ENCODE data around the gene EBPL.
"Not testable (repeated sequence)": the region's sequence is repeated elsewhere in the genome, so short reads cannot be mapped to it uniquely, and the experiment has no call there.

EBPL gene

GRCh38 chr13:49690995-49691784 is at the start of gene EBPL:
Gene EBPL, minus strand, starts transcription at chr13:49691486. Its CDS starts 62 bp downstream, at chr13:49691424.
- Histone ChIP-seq H3K27me3 (ENCODE audit: control insufficient read depth, insufficient read depth, low read length) (no peaks in the 10 kb centered on the region), H3K4me3 (ENCODE audit: low read length) (peak within 1 kb of the TSS; percentile 44), H3K9me3 (ENCODE audit: control insufficient read depth, low read length) (no peaks in the 10 kb centered on the region), H3K4me1 (ENCODE audit: control insufficient read depth, insufficient read depth, low read length) (peaks cover 5% of the 10 kb centered on the region), H3K9ac (ENCODE audit: low read length) (peak within 1 kb of the TSS; percentile 73), H3K36me3 (ENCODE audit: control insufficient read depth, insufficient read depth, low read length) (no peaks in the 10 kb centered on the region)

GRCh38 chr13:49740870-49741269 is 49.6 kb upstream of the EBPL start:
- Histone ChIP-seq H3K36me3 (ENCODE audit: control insufficient read depth, insufficient read depth, low read length) (no peaks in the 10 kb centered on the region), H3K4me1 (ENCODE audit: control insufficient read depth, insufficient read depth, low read length) (peaks cover 7% of the 10 kb centered on the region), H3K9ac (ENCODE audit: low read length) (no peak overlapping the region), H3K9me3 (ENCODE audit: control insufficient read depth, low read length) (no peaks in the 10 kb centered on the region), H3K27me3 (ENCODE audit: control insufficient read depth, insufficient read depth, low read length) (no peaks in the 10 kb centered on the region), H3K4me3 (ENCODE audit: low read length) (no peak overlapping the region)

- no peaks in the 10 kb centered on the region for H3K27me3 ChIP-seq (ENCODE audit: control insufficient read depth, insufficient read depth, low read length)
- H3K4me1 ChIP-seq (ENCODE audit: control insufficient read depth, insufficient read depth, low read length): peaks cover 7% of the 10 kb centered on the region
- no peak overlapping the region for H3K9ac ChIP-seq (ENCODE audit: low read length)
- H3K36me3 ChIP-seq (ENCODE audit: control insufficient read depth, insufficient read depth, low read length): no peaks in the 10 kb centered on the region
- no peaks in the 10 kb centered on the region for H3K9me3 ChIP-seq (ENCODE audit: control insufficient read depth, low read length)
- no peak overlapping the region for H3K4me3 ChIP-seq (ENCODE audit: low read length)
Observed at GRCh38 chr13:49739498-49740187, 48.4 kb upstream of the EBPL start.

- H3K4me3 ChIP-seq (ENCODE audit: low read length): no peak overlapping the region
- H3K9me3 ChIP-seq (ENCODE audit: control insufficient read depth, low read length): no peaks in the 10 kb centered on the region
- no peak overlapping the region for H3K9ac ChIP-seq (ENCODE audit: low read length)
- no peaks in the 10 kb centered on the region for H3K36me3 ChIP-seq (ENCODE audit: control insufficient read depth, insufficient read depth, low read length)
- H3K27me3 ChIP-seq (ENCODE audit: control insufficient read depth, insufficient read depth, low read length): no peaks in the 10 kb centered on the region
- H3K4me1 ChIP-seq (ENCODE audit: control insufficient read depth, insufficient read depth, low read length): no peaks in the 10 kb centered on the region
Observed at GRCh38 chr13:49733181-49733951, 42.1 kb upstream of the EBPL start.

- Histone ChIP-seq H3K9me3 (ENCODE audit: control insufficient read depth, low read length) (no peaks in the 10 kb centered on the region), H3K27me3 (ENCODE audit: control insufficient read depth, insufficient read depth, low read length) (no peaks in the 10 kb centered on the region), H3K4me1 (ENCODE audit: control insufficient read depth, insufficient read depth, low read length) (no peaks in the 10 kb centered on the region), H3K9ac (ENCODE audit: low read length) (no peak overlapping the region), H3K4me3 (ENCODE audit: low read length) (no peak overlapping the region), H3K36me3 (ENCODE audit: control insufficient read depth, insufficient read depth, low read length) (no peaks in the 10 kb centered on the region)
Observed at GRCh38 chr13:49731766-49732165, 40.5 kb upstream of the EBPL start.

- no peaks in the 10 kb centered on the region for H3K36me3 ChIP-seq (ENCODE audit: control insufficient read depth, insufficient read depth, low read length)
- H3K4me3 ChIP-seq (ENCODE audit: low read length): no peak overlapping the region
- H3K9ac ChIP-seq (ENCODE audit: low read length): no peak overlapping the region
Observed at GRCh38 chr13:49716615-49717014, 25.3 kb upstream of the EBPL start.

GRCh38 chr13:49714757-49715156 is 23.5 kb upstream of the EBPL start:
- Histone ChIP-seq H3K27me3 (ENCODE audit: control insufficient read depth, insufficient read depth, low read length) (no peaks in the 10 kb centered on the region), H3K4me3 (ENCODE audit: low read length) (no peak overlapping the region), H3K4me1 (ENCODE audit: control insufficient read depth, insufficient read depth, low read length) (no peaks in the 10 kb centered on the region), H3K9me3 (ENCODE audit: control insufficient read depth, low read length) (no peaks in the 10 kb centered on the region), H3K9ac (ENCODE audit: low read length) (no peak overlapping the region), H3K36me3 (ENCODE audit: control insufficient read depth, insufficient read depth, low read length) (no peaks in the 10 kb centered on the region)

More at GRCh38 chr13:49716615-49717014, 25.3 kb upstream of the EBPL start:
- no peaks in the 10 kb centered on the region for H3K9me3 ChIP-seq (ENCODE audit: control insufficient read depth, low read length)
- H3K4me1 ChIP-seq (ENCODE audit: control insufficient read depth, insufficient read depth, low read length): no peaks in the 10 kb centered on the region
- H3K27me3 ChIP-seq (ENCODE audit: control insufficient read depth, insufficient read depth, low read length): no peaks in the 10 kb centered on the region

- no peaks in the 10 kb centered on the region for H3K27me3 ChIP-seq (ENCODE audit: control insufficient read depth, insufficient read depth, low read length)
- no peak overlapping the region for H3K9ac ChIP-seq (ENCODE audit: low read length)
- no peaks in the 10 kb centered on the region for H3K4me1 ChIP-seq (ENCODE audit: control insufficient read depth, insufficient read depth, low read length)
- H3K9me3 ChIP-seq (ENCODE audit: control insufficient read depth, low read length): no peaks in the 10 kb centered on the region
- H3K4me3 ChIP-seq (ENCODE audit: low read length): no peak overlapping the region
- H3K36me3 ChIP-seq (ENCODE audit: control insufficient read depth, insufficient read depth, low read length): no peaks in the 10 kb centered on the region
Observed at GRCh38 chr13:49711218-49711863, 20.1 kb upstream of the EBPL start.

- H3K4me1 ChIP-seq (ENCODE audit: control insufficient read depth, insufficient read depth, low read length); H3K4me3 ChIP-seq (ENCODE audit: low read length); H3K9me3 ChIP-seq (ENCODE audit: control insufficient read depth, low read length); H3K27me3 ChIP-seq (ENCODE audit: control insufficient read depth, insufficient read depth, low read length); H3K36me3 ChIP-seq (ENCODE audit: control insufficient read depth, insufficient read depth, low read length); H3K9ac ChIP-seq (ENCODE audit: low read length): not testable (repeated sequence)
Observed at GRCh38 chr13:49704264-49704663, 13.0 kb upstream of the EBPL start.

- H3K36me3 ChIP-seq (ENCODE audit: control insufficient read depth, insufficient read depth, low read length): peaks cover 5% of the 10 kb centered on the region
- H3K4me1 ChIP-seq (ENCODE audit: control insufficient read depth, insufficient read depth, low read length): no peaks in the 10 kb centered on the region
Observed at GRCh38 chr13:49701491-49701890, 10.2 kb upstream of the EBPL start.

GRCh38 chr13:49697468-49697867 is 6.2 kb upstream of the EBPL start:
- H3K9me3 ChIP-seq (ENCODE audit: control insufficient read depth, low read length): no peaks in the 10 kb centered on the region
- no peaks in the 10 kb centered on the region for H3K4me1 ChIP-seq (ENCODE audit: control insufficient read depth, insufficient read depth, low read length)
- no peaks in the 10 kb centered on the region for H3K27me3 ChIP-seq (ENCODE audit: control insufficient read depth, insufficient read depth, low read length)
- peaks cover 5% of the 10 kb centered on the region for H3K36me3 ChIP-seq (ENCODE audit: control insufficient read depth, insufficient read depth, low read length)
- H3K9ac ChIP-seq (ENCODE audit: low read length): no peak overlapping the region
- no peak overlapping the region for H3K4me3 ChIP-seq (ENCODE audit: low read length)

More at GRCh38 chr13:49701491-49701890, 10.2 kb upstream of the EBPL start:
- Histone ChIP-seq H3K9ac (ENCODE audit: low read length) (no peak overlapping the region), H3K27me3 (ENCODE audit: control insufficient read depth, insufficient read depth, low read length) (no peaks in the 10 kb centered on the region), H3K9me3 (ENCODE audit: control insufficient read depth, low read length) (no peaks in the 10 kb centered on the region), H3K4me3 (ENCODE audit: low read length) (no peak overlapping the region)
